HEK293 (cell line): Measurements from ENCODE around the gene ZEB2.

Source experiments
- BCL11A ChIP-seq: fragments of 450-650 bp; formaldehyde crosslinking; IDR thresholded peaks from 2 replicates; pipeline ENCODE4 v1.5.1; 2016; ENCODE audit warnings: low read depth, missing biosample characterization, missing genetic modification characterization
- CTCF ChIP-seq: fragments of 450-650 bp; formaldehyde crosslinking; IDR thresholded peaks from 2 replicates; pipeline ENCODE4 v1.5.1; 2016; ENCODE audit warnings: missing biosample characterization, missing genetic modification characterization
- PRDM10 ChIP-seq: fragments of 450-650 bp; formaldehyde crosslinking; IDR thresholded peaks from 2 replicates; pipeline ENCODE4 v1.5.1; 2016; ENCODE audit warnings: missing biosample characterization, missing genetic modification characterization
- PRDM4 ChIP-seq: fragments of 450-650 bp; formaldehyde crosslinking; IDR thresholded peaks from 2 replicates; pipeline ENCODE4 v1.5.1; 2017; ENCODE audit warnings: missing biosample characterization, missing genetic modification characterization
- TCF7L2 ChIP-seq: IDR thresholded peaks from 2 replicates; pipeline ENCODE4 v1.6.1; 2011; ENCODE audit warnings: low read depth, mild to moderate bottlenecking, inconsistent platforms, low read length, moderate library complexity, borderline replicate concordance
- ZBTB11 ChIP-seq: fragments of 450-650 bp; formaldehyde crosslinking; conservative IDR thresholded peaks from 2 replicates; pipeline ENCODE4 v1.5.1; 2016; ENCODE audit warnings: low read depth, missing biosample characterization, missing genetic modification characterization
- ZBTB49 ChIP-seq: fragments of 450-650 bp; formaldehyde crosslinking; IDR thresholded peaks from 2 replicates; pipeline ENCODE4 v1.5.1; 2016; ENCODE audit warnings: missing biosample characterization, missing genetic modification characterization, low read depth
- ZNF114 ChIP-seq: fragments of 450-650 bp; formaldehyde crosslinking; IDR thresholded peaks from 2 replicates; pipeline ENCODE4 v1.5.0; 2017; ENCODE audit warnings: missing biosample characterization, missing genetic modification characterization
- ZNF274 ChIP-seq, 2 experiments: fragments of 200-500 bp in 1 of 2; fragments of 450-650 bp in 1 of 2; sonication (Bioruptor generic) in 1 of 2; formaldehyde crosslinking in 1 of 2; IDR thresholded peaks; 2 replicates each; pipeline versions ENCODE4 v1.5.1 to v1.6.1; 2014 to 2016; ENCODE audit warnings: borderline replicate concordance in 1 of 2, inconsistent platforms in 1 of 2, low read length in 1 of 2, missing biosample characterization in 1 of 2, missing genetic modification characterization in 1 of 2
- ZNF544 ChIP-seq: fragments of 450-650 bp; formaldehyde crosslinking; IDR thresholded peaks from 2 replicates; pipeline ENCODE4 v1.5.0; 2017; ENCODE audit warnings: missing biosample characterization, missing genetic modification characterization
- ZNF621 ChIP-seq: fragments of 450-650 bp; formaldehyde crosslinking; IDR thresholded peaks from 2 replicates; pipeline ENCODE4 v1.5.1; 2017; ENCODE audit warnings: missing biosample characterization, missing genetic modification characterization
- ZNF660 ChIP-seq: fragments of 450-650 bp; IDR thresholded peaks from 2 replicates; pipeline ENCODE4 v1.5.1; 2018; ENCODE audit warnings: missing biosample characterization, mild to moderate bottlenecking, missing genetic modification characterization
- ZNF704 ChIP-seq: fragments of 450-650 bp; formaldehyde crosslinking; IDR thresholded peaks from 2 replicates; pipeline ENCODE4 v1.5.1; 2016; ENCODE audit warnings: missing biosample characterization, missing genetic modification characterization
- ZNF76 ChIP-seq: fragments of 450-650 bp; formaldehyde crosslinking; IDR thresholded peaks from 2 replicates; pipeline ENCODE4; 2016; ENCODE audit warnings: low read depth, missing biosample characterization, missing genetic modification characterization, borderline replicate concordance

- TF ChIP-seq ZNF544 (tag by site-specific recombination) (no peak), ZBTB11 (no peak), CTCF (tag by site-specific recombination) (no peak), ZBTB49 (tag by site-specific recombination) (no peak), ZNF76 (tag by site-specific recombination) (no peak), PRDM10 (tag by site-specific recombination) (no peak), ZNF114 (no peak), TCF7L2 (no peak), PRDM4 (no peak), BCL11A (tag by site-specific recombination) (no peak), ZNF660 (no peak), ZNF274 (IDR thresholded peaks at IDR 0.05; ENCODE audit: low read length) (no peak), ZNF274 (tag by site-specific recombination; IDR thresholded peaks at IDR 0.05; ENCODE audit: borderline replicate concordance) (no peak), ZNF621 (tag by site-specific recombination) (no peak), ZNF704 (no peak)
These were observed 130.0 kb downstream of the ZEB2 start for GRCh38 chr2:144389930-144390311.
